HFF-Myc (cell line): ENCODE data around the gene GTSF1L.
A peak's percentile ranks its signal among the peaks of the same experiment; 100 is the strongest.

Source experiments
- DNase-seq: peaks from one replicate; pipeline ENCODE4 v3.0.0-alpha.2; 2011; ENCODE audit warnings: low read depth; ENCODE audit errors: extremely low read depth
- H3K4me3 ChIP-seq: replicated peaks from 2 replicates; pipeline ENCODE4 v1.5.1; 2011; ENCODE audit warnings: low read depth, mild to moderate bottlenecking, control low read depth, low read length
- CTCF ChIP-seq: IDR thresholded peaks from 2 replicates; pipeline ENCODE4 v1.5.1; 2012; ENCODE audit warnings: mild to moderate bottlenecking, low read depth, low read length, control low read depth; ENCODE audit errors: missing control alignments

Gene GTSF1L

GRCh38 chr20:43752561-43753301, 25.9 kb upstream of the GTSF1L start:
- H3K4me3 ChIP-seq, result no peak overlapping the region
- peak; percentile 66 for DNase-seq

GRCh38 chr20:43752051-43752360, 25.2 kb upstream of the GTSF1L start:
- no peak for TF ChIP-seq CTCF
- no peak overlapping the region for H3K4me3 ChIP-seq
- no peak for DNase-seq

More at GRCh38 chr20:43752561-43753301, 25.9 kb upstream of the GTSF1L start:
- no peak for TF ChIP-seq CTCF

- H3K4me3 ChIP-seq, result no peak overlapping the region
- TF ChIP-seq CTCF, result no peak
Measured at GRCh38 chr20:43751167-43752050, 24.6 kb upstream of the GTSF1L start.

GRCh38 chr20:43750774-43751166, 24.0 kb upstream of the GTSF1L start:
- DNase-seq, result no peak
- TF ChIP-seq CTCF, result no peak
- H3K4me3 ChIP-seq, result no peak overlapping the region

More at GRCh38 chr20:43751167-43752050, 24.6 kb upstream of the GTSF1L start:
- DNase-seq, result peak; percentile 51

GRCh38 chr20:43749734-43750294, 23.0 kb upstream of the GTSF1L start:
- TF ChIP-seq CTCF, result peak; percentile 98
- H3K4me3 ChIP-seq, result no peak overlapping the region
- DNase-seq, result no peak

- no peak overlapping the region for H3K4me3 ChIP-seq
- no peak for TF ChIP-seq CTCF
- DNase-seq, result no peak
Measured at GRCh38 chr20:43748274-43748673, 21.5 kb upstream of the GTSF1L start.
